ENCODE data around the gene INPP4A. TPM values are rescaled to one million over a fixed set of nuclear protein-coding genes. Genes with fewer than 3 reads are reported as not detected.

The INPP4A gene
- total RNA-seq, 2 donors from 2014 or later, result 10.9 to 12.2 TPM

GRCh38 chr2:98454500-98455235 is 10.0 kb downstream of the INPP4A start:
- Histone ChIP-seq H3K36me3 (replicated peaks in 1 of 2; ENCODE audit: insufficient read depth in 1 of 2, low read depth in 2 of 2) (no peaks in the 10 kb centered on the region), H3K4me3 (no peak overlapping the region), H3K9me3 (no peaks in the 10 kb centered on the region), H3K4me1 (peaks cover 8% of the 10 kb centered on the region), H3K27me3 (no peaks in the 10 kb centered on the region), H3K27ac (peak overlapping the region in 1 of 4 donors; percentile 53)
- 73 to 84% methylated on average over 6 of the region's 6 CpGs for WGBS, 2 donors
- ATAC-seq (no peak), DNase-seq (peak in 1 of 4 donors; percentile 27)
- intact Hi-C loops (cut with DNase I), result no loop called here
- TF ChIP-seq CTCF (IDR thresholded peaks at IDR 0.05) (no peak), POLR2A (IDR thresholded peaks at IDR 0.05) (no peak)

GRCh38 chr2:98455494-98455976 is 10.9 kb downstream of the INPP4A start:
- no peaks in the 10 kb centered on the region for H3K36me3 ChIP-seq (replicated peaks in 1 of 2; ENCODE audit: insufficient read depth in 1 of 2, low read depth in 2 of 2)
- no peaks in the 10 kb centered on the region for H3K9me3 ChIP-seq
- WGBS, 2 donors, result 67 to 85% methylated on average over 4 of the region's 4 CpGs
- H3K27me3 ChIP-seq, result no peaks in the 10 kb centered on the region
- peaks cover 10% of the 10 kb centered on the region for H3K4me1 ChIP-seq
- intact Hi-C loops (cut with DNase I), result no loop called here
- no peak overlapping the region for H3K4me3 ChIP-seq
- DNase-seq (no peak), ATAC-seq (no peak)
- H3K27ac ChIP-seq, result peak overlapping the region in 1 of 4 donors; percentile 53
- TF ChIP-seq CTCF (IDR thresholded peaks at IDR 0.05), result no peak

- DNase-seq, result no peak
- Histone ChIP-seq H3K4me3 (no peak overlapping the region), H3K27me3 (no peaks in the 10 kb centered on the region), H3K27ac (no peak overlapping the region), H3K9me3 (no peaks in the 10 kb centered on the region), H3K4me1 (peaks cover 10% of the 10 kb centered on the region), H3K36me3 (replicated peaks in 1 of 2; ENCODE audit: insufficient read depth in 1 of 2, low read depth in 2 of 2) (no peaks in the 10 kb centered on the region)
- intact Hi-C loops (cut with DNase I), result no loop called here
- WGBS, 2 donors, result 60 to 63% methylated on average over 4 of the region's 4 CpGs
- ATAC-seq, result no peak
- TF ChIP-seq CTCF (IDR thresholded peaks at IDR 0.05) (no peak), POLR2A (IDR thresholded peaks at IDR 0.05) (no peak)
These were observed 12.5 kb downstream of the INPP4A start for GRCh38 chr2:98457045-98457696.

- H3K27me3 ChIP-seq, result no peaks in the 10 kb centered on the region
- TF ChIP-seq POLR2A (IDR thresholded peaks at IDR 0.05), result no peak
- no peak for TF ChIP-seq CTCF (IDR thresholded peaks at IDR 0.05)
- H3K4me1 ChIP-seq, result peaks cover 10% of the 10 kb centered on the region
- WGBS, 2 donors, result 85 to 95% methylated on average over 4 of the region's 4 CpGs
- no peaks in the 10 kb centered on the region for H3K36me3 ChIP-seq (replicated peaks in 1 of 2; ENCODE audit: insufficient read depth in 1 of 2, low read depth in 2 of 2)
- no peaks in the 10 kb centered on the region for H3K9me3 ChIP-seq
- DNase-seq (no peak), ATAC-seq (no peak)
- intact Hi-C loops (cut with DNase I), result no loop called here
- H3K4me3 ChIP-seq, result no peak overlapping the region
- H3K27ac ChIP-seq, result no peak overlapping the region
These were observed 13.5 kb downstream of the INPP4A start for GRCh38 chr2:98458207-98458606.
